ENCODE results near the gene CDO1.

Gene CDO1

GRCh38 chr5:115775999-115776398 lies 40.5 kb downstream of the CDO1 start:
- Histone ChIP-seq H3K9ac (no peak overlapping the region), H2AFZ (ENCODE audit: low read depth) (no peak overlapping the region), H3K79me2 (ENCODE audit: insufficient read depth, low read depth) (no peaks in the 10 kb centered on the region), H3K4me3 (IDR thresholded peaks at IDR 0.05; ENCODE audit: insufficient read depth, low read depth, low read length) (no peak overlapping the region), H3K27me3 (ENCODE audit: insufficient read depth, low read depth) (no peaks in the 10 kb centered on the region), H3K27ac (no peak overlapping the region), H3K4me2 (no peak overlapping the region), H3K4me1 (ENCODE audit: low read depth, poor library complexity, severe bottlenecking) (no peaks in the 10 kb centered on the region), H4K20me1 (ENCODE audit: insufficient read depth) (no peaks in the 10 kb centered on the region), H3K36me3 (ENCODE audit: insufficient read depth) (no peaks in the 10 kb centered on the region)
- no peak for TF ChIP-seq CTCF (conservative IDR thresholded peaks at IDR 0.05; ENCODE audit: low read depth, low read length)

- H3K4me1 ChIP-seq (ENCODE audit: low read depth, poor library complexity, severe bottlenecking): no peaks in the 10 kb centered on the region
- H3K36me3 ChIP-seq (ENCODE audit: insufficient read depth): no peaks in the 10 kb centered on the region
- no peaks in the 10 kb centered on the region for H3K79me2 ChIP-seq (ENCODE audit: insufficient read depth, low read depth)
- no peaks in the 10 kb centered on the region for H4K20me1 ChIP-seq (ENCODE audit: insufficient read depth)
- H3K4me3 ChIP-seq (IDR thresholded peaks at IDR 0.05; ENCODE audit: insufficient read depth, low read depth, low read length): no peak overlapping the region
- H3K4me2 ChIP-seq: no peak overlapping the region
- H3K9ac ChIP-seq: no peak overlapping the region
- TF ChIP-seq CTCF (conservative IDR thresholded peaks at IDR 0.05; ENCODE audit: low read depth, low read length): no peak
- H2AFZ ChIP-seq (ENCODE audit: low read depth): no peak overlapping the region
- H3K27ac ChIP-seq: no peak overlapping the region
- no peaks in the 10 kb centered on the region for H3K27me3 ChIP-seq (ENCODE audit: insufficient read depth, low read depth)
Observed at GRCh38 chr5:115774684-115775083, 41.8 kb downstream of the CDO1 start.

- no peak overlapping the region for H3K9ac ChIP-seq
- no peak overlapping the region for H3K27ac ChIP-seq
- no peaks in the 10 kb centered on the region for H3K27me3 ChIP-seq (ENCODE audit: insufficient read depth, low read depth)
- no peaks in the 10 kb centered on the region for H3K79me2 ChIP-seq (ENCODE audit: insufficient read depth, low read depth)
- no peaks in the 10 kb centered on the region for H3K4me1 ChIP-seq (ENCODE audit: low read depth, poor library complexity, severe bottlenecking)
- H3K4me2 ChIP-seq: no peak overlapping the region
- no peaks in the 10 kb centered on the region for H3K36me3 ChIP-seq (ENCODE audit: insufficient read depth)
- no peak overlapping the region for H2AFZ ChIP-seq (ENCODE audit: low read depth)
- no peaks in the 10 kb centered on the region for H4K20me1 ChIP-seq (ENCODE audit: insufficient read depth)
- no peak for TF ChIP-seq CTCF (conservative IDR thresholded peaks at IDR 0.05; ENCODE audit: low read depth, low read length)
- no peak overlapping the region for H3K4me3 ChIP-seq (IDR thresholded peaks at IDR 0.05; ENCODE audit: insufficient read depth, low read depth, low read length)
Observed at GRCh38 chr5:115772731-115773475, 43.6 kb downstream of the CDO1 start.

GRCh38 chr5:115770466-115770865 lies 46.0 kb downstream of the CDO1 start:
- Histone ChIP-seq H3K79me2 (ENCODE audit: insufficient read depth, low read depth) (no peaks in the 10 kb centered on the region), H4K20me1 (ENCODE audit: insufficient read depth) (no peaks in the 10 kb centered on the region), H3K27me3 (ENCODE audit: insufficient read depth, low read depth) (no peaks in the 10 kb centered on the region), H3K27ac (no peak overlapping the region), H3K36me3 (ENCODE audit: insufficient read depth) (no peaks in the 10 kb centered on the region), H3K4me3 (IDR thresholded peaks at IDR 0.05; ENCODE audit: insufficient read depth, low read depth, low read length) (no peak overlapping the region), H2AFZ (ENCODE audit: low read depth) (no peak overlapping the region), H3K4me2 (no peak overlapping the region), H3K4me1 (ENCODE audit: low read depth, poor library complexity, severe bottlenecking) (no peaks in the 10 kb centered on the region), H3K9ac (no peak overlapping the region)
- peak; percentile 14; the same call in 1 of the 2 replicates for TF ChIP-seq CTCF (conservative IDR thresholded peaks at IDR 0.05; ENCODE audit: low read depth, low read length)
